Spleen (tissue), 11 donors: ENCODE measurements around the gene GABRG1. TPM values are rescaled to one million over a fixed set of nuclear protein-coding genes. Genes with fewer than 3 reads are reported as not detected.

Source experiments
- DNase-seq: peaks from one replicate; pipeline ENCODE4 v3.0.0-alpha.2; 2020
- H3K27ac ChIP-seq, 8 donors: fragments of 200-600 bp; sonication (generic) in 7 of 8; 1 replicate in 4 of 8; 2 replicates in 4 of 8; pipeline versions ENCODE4 v1.5.0 to v1.8.0; 2016 to 2021; ENCODE audit warnings: inconsistent platforms in 4 of 8, mild to moderate bottlenecking in 4 of 8, moderate library complexity in 1 of 8
- H3K27me3 ChIP-seq, 7 donors: fragments of 200-600 bp; sonication (generic) in 6 of 7; replicated peaks in 1 of 7; 1 replicate in 4 of 7; 2 replicates in 3 of 7; pipeline versions ENCODE4 v1.5.0 to v1.8.0; 2016 to 2021; ENCODE audit warnings: inconsistent platforms in 3 of 7, mild to moderate bottlenecking in 1 of 7
- H3K36me3 ChIP-seq, 6 donors: fragments of 200-600 bp; sonication (generic) in 5 of 6; 1 replicate in 4 of 6; 2 replicates in 2 of 6; pipeline versions ENCODE4 v1.5.0 to v1.8.0; 2016 to 2021; ENCODE audit warnings: inconsistent platforms in 2 of 6
- H3K4me1 ChIP-seq, 6 donors: fragments of 200-600 bp; sonication (generic) in 5 of 6; 1 replicate in 3 of 6; 2 replicates in 3 of 6; pipeline versions ENCODE4 v1.5.0 to v1.8.0; 2016 to 2021; ENCODE audit warnings: inconsistent platforms in 3 of 6
- H3K4me3 ChIP-seq, 8 donors: fragments of 200-600 bp; sonication (generic) in 7 of 8; 1 replicate in 4 of 8; 2 replicates in 4 of 8; pipeline versions ENCODE4 v1.5.0 to v1.8.0; 2016 to 2021; ENCODE audit warnings: inconsistent platforms in 4 of 8, mild to moderate bottlenecking in 4 of 8, moderate library complexity in 2 of 8
- H3K9me3 ChIP-seq, 8 donors: fragments of 200-600 bp; sonication (generic) in 7 of 8; 1 replicate in 4 of 8; 2 replicates in 4 of 8; pipeline versions ENCODE4 v1.5.0 to v1.8.0; 2016 to 2021; ENCODE audit warnings: inconsistent platforms in 4 of 8
- POLR2A ChIP-seq, 3 donors: fragments of 450-650 bp; IDR thresholded peaks; one replicate each; pipeline ENCODE4 v1.5.1; 2017; ENCODE audit warnings: antibody characterized with exemption in 3 of 3, mild to moderate bottlenecking in 1 of 3
- POLR2AphosphoS5 ChIP-seq, 3 donors: sonication (generic); formaldehyde crosslinking; IDR thresholded peaks; one replicate each; pipeline ENCODE4 v1.5.1; 2017; ENCODE audit warnings: antibody characterized with exemption in 3 of 3
- WGBS, 5 donors: extraction: QIAGEN DNeasy Blood & Tissue Kit in 3 of 5; methylation state at CpG; one replicate each; pipeline versions ENCODE4 v1.1.5 to v1.1.7; 2013 to 2018; 5-methylcytosine and 5-hydroxymethylcytosine counted together
- intact Hi-C: fragments of 100-400 bp; cut with DNase I; formaldehyde crosslinking; loops from one replicate; pipeline ENCODE4 v1.15.0; 2023; ENCODE audit warnings: low total_unique reads
- polyA plus RNA-seq, 3 donors: library from polyadenylated mRNA; stranded (reverse); fragments of 200-250 nt; gene quantifications; one replicate each; pipeline ENCODE4 v1.2.1, GENCODE V29; 2013
- total RNA-seq, 7 donors: library from RNA; depleted of rRNA in 3 of 7; stranded (reverse); fragments of >200 nt in 3 of 7; fragmentation: NEBNext Ultra II Directional in 4 of 7; extraction: Animal tissue kit (Norgen Biotek cat#: 25700) in 4 of 7; gene quantifications; one replicate each; pipeline versions ENCODE4 v1.1.0 to v1.2.1, GENCODE V29; 2016 to 2021
- TF ChIP-seq, protein P1 (sequence below), 11 experiments: fragments of 200-600 bp in 7 of 11; fragments of 450-650 bp in 4 of 11; sonication (generic) in 4 of 11; IDR thresholded peaks in 8 of 11; conservative IDR thresholded peaks in 3 of 11; 1 replicate in 7 of 11; 2 replicates in 4 of 11; pipeline versions ENCODE4 v1.4.0 to v1.8.0; 2016 to 2021; ENCODE audit warnings: antibody characterized with exemption in 11 of 11, inconsistent platforms in 4 of 11, mild to moderate bottlenecking in 1 of 11
- donor health status: healthy with polysubstance abuse.
- donor health status: DM: no; HTN: no; CAD: no; lungs with moderate emphysema.
- donor health status: DM: no; HTN: no; CAD: no.
- donor health status: Bipolar disorder and iron deficiency.
- donor health status: healthy.
- donor health status: DM: no; HTN: no; CAD: no.
- donor health status: DM: yes; HTN: yes; CAD: no.

Gene GABRG1
- total and polyA plus RNA-seq, 10 donors = under 0.01 to 0.09 (median 0.06) TPM; not detected in 5

- Histone ChIP-seq H3K4me1 (no peaks in the 10 kb centered on the region), H3K36me3 (no peaks in the 10 kb centered on the region), H3K27ac (no peak overlapping the region), H3K27me3 (peaks cover 0 to 7% (median 0%) of the 10 kb centered on the region in 7 donors), H3K9me3 (no peaks in the 10 kb centered on the region), H3K4me3 (no peak overlapping the region)
- intact Hi-C loops = no loop called here
- WGBS, 5 donors = 57 to 66% (median 60%) methylated on average over 14 of the region's 14 CpGs
- DNase-seq = no peak
- TF ChIP-seq POLR2AphosphoS5 (IDR thresholded peaks at IDR 0.05) = no peak
These were observed 1.0 kb upstream of the GABRG1 start for GRCh38 chr4:46124773-46125413.

GRCh38 chr4:46081674-46082073 lies 42.2 kb downstream of the GABRG1 start:
- 67 to 86% (median 78%) methylated on average over 5 of the region's 5 CpGs for WGBS, 5 donors
- no peaks in the 10 kb centered on the region for H3K36me3 ChIP-seq

GRCh38 chr4:46081248-46081647 lies 42.6 kb downstream of the GABRG1 start:
- no peak for DNase-seq
- Histone ChIP-seq H3K27me3 (no peaks in the 10 kb centered on the region), H3K9me3 (no peaks in the 10 kb centered on the region), H3K4me1 (no peaks in the 10 kb centered on the region), H3K4me3 (no peak overlapping the region), H3K36me3 (no peaks in the 10 kb centered on the region), H3K27ac (no peak overlapping the region)
- intact Hi-C loops = no loop called here
- TF ChIP-seq POLR2AphosphoS5 (IDR thresholded peaks at IDR 0.05) (no peak), POLR2A (IDR thresholded peaks at IDR 0.05) (no peak)
- TF ChIP-seq, protein P1, sequence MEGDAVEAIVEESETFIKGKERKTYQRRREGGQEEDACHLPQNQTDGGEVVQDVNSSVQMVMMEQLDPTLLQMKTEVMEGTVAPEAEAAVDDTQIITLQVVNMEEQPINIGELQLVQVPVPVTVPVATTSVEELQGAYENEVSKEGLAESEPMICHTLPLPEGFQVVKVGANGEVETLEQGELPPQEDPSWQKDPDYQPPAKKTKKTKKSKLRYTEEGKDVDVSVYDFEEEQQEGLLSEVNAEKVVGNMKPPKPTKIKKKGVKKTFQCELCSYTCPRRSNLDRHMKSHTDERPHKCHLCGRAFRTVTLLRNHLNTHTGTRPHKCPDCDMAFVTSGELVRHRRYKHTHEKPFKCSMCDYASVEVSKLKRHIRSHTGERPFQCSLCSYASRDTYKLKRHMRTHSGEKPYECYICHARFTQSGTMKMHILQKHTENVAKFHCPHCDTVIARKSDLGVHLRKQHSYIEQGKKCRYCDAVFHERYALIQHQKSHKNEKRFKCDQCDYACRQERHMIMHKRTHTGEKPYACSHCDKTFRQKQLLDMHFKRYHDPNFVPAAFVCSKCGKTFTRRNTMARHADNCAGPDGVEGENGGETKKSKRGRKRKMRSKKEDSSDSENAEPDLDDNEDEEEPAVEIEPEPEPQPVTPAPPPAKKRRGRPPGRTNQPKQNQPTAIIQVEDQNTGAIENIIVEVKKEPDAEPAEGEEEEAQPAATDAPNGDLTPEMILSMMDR (IDR thresholded peaks at IDR 0.05 in 8 of 11, conservative IDR thresholded peaks at IDR 0.05 in 3 of 11) = no peak

More at GRCh38 chr4:46081674-46082073, 42.2 kb downstream of the GABRG1 start:
- Histone ChIP-seq H3K4me1 (no peaks in the 10 kb centered on the region), H3K27me3 (no peaks in the 10 kb centered on the region), H3K4me3 (no peak overlapping the region), H3K9me3 (no peaks in the 10 kb centered on the region), H3K27ac (no peak overlapping the region)
- intact Hi-C loops = no loop called here
- DNase-seq = no peak
- TF ChIP-seq POLR2AphosphoS5 (IDR thresholded peaks at IDR 0.05) = no peak
- TF ChIP-seq, protein P1 (IDR thresholded peaks at IDR 0.05 in 8 of 11, conservative IDR thresholded peaks at IDR 0.05 in 3 of 11) = no peak
- TF ChIP-seq POLR2A (IDR thresholded peaks at IDR 0.05) = no peak

GRCh38 chr4:46073778-46074177 lies 50.1 kb downstream of the GABRG1 start:
- no peak for DNase-seq
- TF ChIP-seq, protein P1 (IDR thresholded peaks at IDR 0.05 in 8 of 11, conservative IDR thresholded peaks at IDR 0.05 in 3 of 11) = no peak
- no peak for TF ChIP-seq POLR2AphosphoS5 (IDR thresholded peaks at IDR 0.05)
- no peak for TF ChIP-seq POLR2A (IDR thresholded peaks at IDR 0.05)
- H3K4me1 ChIP-seq = no peaks in the 10 kb centered on the region
- H3K4me3 ChIP-seq = no peak overlapping the region
- intact Hi-C loops = no loop called here
- no peaks in the 10 kb centered on the region for H3K27me3 ChIP-seq
- H3K27ac ChIP-seq = no peak overlapping the region
- H3K36me3 ChIP-seq = no peaks in the 10 kb centered on the region
- no peaks in the 10 kb centered on the region for H3K9me3 ChIP-seq
